NT2/D1 (cell line): ENCODE results near the gene ZNF850.
A peak's percentile ranks its signal among the peaks of the same experiment; 100 is the strongest.

Source experiments
- DNase-seq: peaks from one replicate; pipeline ENCODE4 v3.0.0-alpha.2; 2011; ENCODE audit warnings: low read depth, low spot score
- H3K27me3 ChIP-seq: 2 replicates; pipeline ENCODE4 v1.6.0; 2011; ENCODE audit warnings: mild to moderate bottlenecking; ENCODE audit not compliant: insufficient read length, insufficient read depth
- H3K36me3 ChIP-seq: 2 replicates; pipeline ENCODE4 v1.6.1; 2011; ENCODE audit warnings: mild to moderate bottlenecking, low read length, mixed read lengths; ENCODE audit not compliant: insufficient read depth, insufficient read length
- H3K4me1 ChIP-seq: 2 replicates; pipeline ENCODE4 v1.5.1; 2011; ENCODE audit not compliant: insufficient read depth, insufficient read length
- H3K4me3 ChIP-seq: 2 replicates; pipeline ENCODE4 v1.5.1; 2011; ENCODE audit warnings: low read depth; ENCODE audit not compliant: insufficient read length
- H3K9ac ChIP-seq: 2 replicates; pipeline ENCODE4 v1.6.0; 2011; ENCODE audit warnings: low read depth; ENCODE audit not compliant: insufficient read length
- H3K9me3 ChIP-seq: 2 replicates; pipeline ENCODE4 v1.5.1; 2011; ENCODE audit warnings: mild to moderate bottlenecking, low read length; ENCODE audit not compliant: insufficient read depth
- SUZ12 ChIP-seq: IDR thresholded peaks from 2 replicates; pipeline ENCODE4 v1.6.1; 2011; ENCODE audit not compliant: insufficient read length, insufficient read depth; ENCODE audit errors: extremely low read depth
- YY1 ChIP-seq: IDR thresholded peaks from 2 replicates; pipeline ENCODE4 v1.6.1; 2011; ENCODE audit not compliant: insufficient read length, insufficient read depth
- ZNF274 ChIP-seq: IDR thresholded peaks from 2 replicates; pipeline ENCODE4 v1.6.1; 2011; ENCODE audit warnings: mild to moderate bottlenecking, low read depth, low read length

Gene ZNF850

GRCh38 chr19:36686365-36687213 is 86.0 kb downstream of the ZNF850 start:
- peaks cover 14% of the 10 kb centered on the region; the same call in 1 of the 2 replicates for H3K9me3 ChIP-seq
- TF ChIP-seq ZNF274 (no peak), YY1 (no peak), SUZ12 (no peak)
- H3K4me3 ChIP-seq, result peak overlapping the region; percentile 94
- no peaks in the 10 kb centered on the region for H3K4me1 ChIP-seq
- H3K27me3 ChIP-seq, result no peaks in the 10 kb centered on the region
- peak overlapping the region; percentile 96 for H3K9ac ChIP-seq
- DNase-seq, result no peak
- H3K36me3 ChIP-seq, result peaks cover 26% of the 10 kb centered on the region

DNA sequence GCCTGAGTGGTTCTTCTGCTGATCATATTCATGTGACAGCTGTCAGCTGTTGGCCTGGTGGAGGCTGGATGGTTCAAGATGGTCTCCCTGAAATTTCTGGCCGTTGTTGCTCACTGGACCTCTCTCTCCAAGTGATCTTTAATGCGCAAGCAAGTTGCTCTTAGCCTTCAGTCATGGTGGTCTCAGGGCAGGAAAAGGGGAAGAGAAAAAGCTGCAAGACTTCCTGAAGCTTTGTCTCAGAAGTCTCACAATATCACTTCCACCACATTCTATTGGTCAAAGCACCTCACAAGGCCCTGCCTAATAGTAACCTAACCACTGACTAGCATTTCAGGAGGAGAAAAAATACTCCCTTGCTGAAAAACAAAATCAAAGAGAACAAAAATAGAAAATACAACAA is 86.8 kb downstream of the ZNF850 start:
- Histone ChIP-seq H3K4me3 (no peak overlapping the region), H3K36me3 (peaks cover 18% of the 10 kb centered on the region), H3K27me3 (no peaks in the 10 kb centered on the region), H3K9me3 (peaks cover 14% of the 10 kb centered on the region; the same call in 1 of the 2 replicates), H3K4me1 (no peaks in the 10 kb centered on the region), H3K9ac (no peak overlapping the region)
- TF ChIP-seq YY1 (no peak), SUZ12 (no peak), ZNF274 (no peak)
- DNase-seq, result no peak

DNA sequence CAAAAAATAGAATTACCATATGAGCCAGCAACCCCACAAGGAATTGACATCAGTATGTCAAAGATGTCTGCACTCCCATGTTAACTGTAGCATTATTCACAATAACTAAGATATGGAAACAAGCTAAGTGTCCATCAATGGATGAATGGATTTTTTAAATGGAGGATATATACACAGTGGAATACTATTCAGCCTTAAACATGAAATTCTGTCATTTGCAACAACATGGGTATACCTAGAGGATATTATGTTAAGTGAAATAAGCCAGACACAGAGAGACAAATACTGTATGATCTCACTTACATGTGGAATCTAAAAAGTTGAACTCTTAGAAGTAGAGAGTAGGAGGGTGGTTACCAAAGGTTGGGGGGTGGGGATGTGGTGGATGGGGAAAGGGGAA is 93.2 kb downstream of the ZNF850 start:
- DNase-seq, result no peak
- no peak overlapping the region for H3K9ac ChIP-seq
- H3K9me3 ChIP-seq, result no peaks in the 10 kb centered on the region
- no peaks in the 10 kb centered on the region for H3K27me3 ChIP-seq
- TF ChIP-seq ZNF274 (no peak), YY1 (no peak), SUZ12 (no peak)
- H3K4me1 ChIP-seq, result no peaks in the 10 kb centered on the region
- peaks cover 19% of the 10 kb centered on the region for H3K36me3 ChIP-seq
- no peak overlapping the region for H3K4me3 ChIP-seq

DNA sequence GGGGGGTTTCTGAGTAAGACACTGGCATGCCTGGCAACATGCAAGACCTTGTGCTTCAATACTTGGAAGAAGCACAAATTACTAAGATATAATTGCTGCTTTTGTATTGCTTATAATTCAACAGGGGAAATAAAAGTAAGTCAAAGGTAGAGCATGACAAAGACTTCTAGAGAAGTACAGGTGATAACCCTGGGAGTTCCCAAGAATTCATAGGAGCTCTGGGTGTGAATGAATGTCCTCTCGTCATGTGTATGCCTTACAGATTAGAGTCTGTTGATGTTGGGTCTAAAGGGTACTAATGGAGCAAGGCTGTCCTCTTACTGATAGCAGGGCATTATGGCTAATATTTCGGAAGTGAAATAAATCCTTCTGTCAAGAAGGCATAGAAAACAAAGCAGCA is 98.4 kb downstream of the ZNF850 start:
- no peak for TF ChIP-seq YY1
- TF ChIP-seq SUZ12, result no peak
- no peak for TF ChIP-seq ZNF274
- no peak for DNase-seq
- Histone ChIP-seq H3K9ac (no peak overlapping the region), H3K4me3 (no peak overlapping the region), H3K27me3 (no peaks in the 10 kb centered on the region), H3K4me1 (no peaks in the 10 kb centered on the region), H3K36me3 (peaks cover 13% of the 10 kb centered on the region), H3K9me3 (no peaks in the 10 kb centered on the region)

GRCh38 chr19:36672368-36672767 is 100.2 kb downstream of the ZNF850 start:
- Histone ChIP-seq H3K4me3 (no peak overlapping the region), H3K27me3 (no peaks in the 10 kb centered on the region), H3K36me3 (peaks cover 6% of the 10 kb centered on the region), H3K4me1 (no peaks in the 10 kb centered on the region), H3K9ac (no peak overlapping the region), H3K9me3 (no peaks in the 10 kb centered on the region)
- TF ChIP-seq SUZ12, result no peak
- no peak for TF ChIP-seq YY1
- no peak for TF ChIP-seq ZNF274
- DNase-seq, result no peak

DNA sequence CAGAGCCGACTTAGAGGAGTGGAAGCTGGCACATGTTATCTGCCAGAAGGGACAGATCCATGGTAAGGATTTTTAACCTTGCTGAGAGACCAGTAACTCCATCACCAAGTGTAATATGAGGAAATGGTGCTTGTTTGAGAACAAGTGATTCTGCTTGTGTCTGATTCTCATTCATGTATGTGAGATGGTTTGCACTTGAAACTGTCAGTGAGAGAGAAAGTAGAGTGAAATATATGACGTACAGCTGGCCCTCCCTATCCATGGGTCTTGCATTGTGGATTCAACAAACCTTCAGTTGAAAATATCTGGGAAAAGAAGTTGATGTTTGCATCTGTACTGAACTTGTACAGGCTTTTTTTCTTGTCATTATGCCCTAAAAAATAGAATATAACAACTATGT is 104.0 kb downstream of the ZNF850 start:
- Histone ChIP-seq H3K9me3 (no peaks in the 10 kb centered on the region), H3K4me1 (no peaks in the 10 kb centered on the region), H3K4me3 (no peak overlapping the region), H3K27me3 (no peaks in the 10 kb centered on the region), H3K9ac (no peak overlapping the region), H3K36me3 (peaks cover 11% of the 10 kb centered on the region)
- TF ChIP-seq SUZ12 (no peak), YY1 (no peak), ZNF274 (no peak)
- no peak for DNase-seq

- no peaks in the 10 kb centered on the region for H3K4me1 ChIP-seq
- DNase-seq, result no peak
- TF ChIP-seq YY1, result no peak
- no peak for TF ChIP-seq ZNF274
- no peak for TF ChIP-seq SUZ12
- peaks cover 11% of the 10 kb centered on the region for H3K36me3 ChIP-seq
- peak overlapping the region; percentile 93 for H3K4me3 ChIP-seq
- H3K9me3 ChIP-seq, result no peaks in the 10 kb centered on the region
- no peaks in the 10 kb centered on the region for H3K27me3 ChIP-seq
- peak overlapping the region; percentile 93 for H3K9ac ChIP-seq
Observed at GRCh38 chr19:36665832-36666231, 106.8 kb downstream of the ZNF850 start.
